ENCODE measurements around the gene EMP1. TPM values are rescaled to one million over a fixed set of nuclear protein-coding genes. Genes with fewer than 3 reads are reported as not detected.

Gene EMP1
- total RNA-seq, 1 experiment from 2014 or later, result 0.63 TPM

DNA sequence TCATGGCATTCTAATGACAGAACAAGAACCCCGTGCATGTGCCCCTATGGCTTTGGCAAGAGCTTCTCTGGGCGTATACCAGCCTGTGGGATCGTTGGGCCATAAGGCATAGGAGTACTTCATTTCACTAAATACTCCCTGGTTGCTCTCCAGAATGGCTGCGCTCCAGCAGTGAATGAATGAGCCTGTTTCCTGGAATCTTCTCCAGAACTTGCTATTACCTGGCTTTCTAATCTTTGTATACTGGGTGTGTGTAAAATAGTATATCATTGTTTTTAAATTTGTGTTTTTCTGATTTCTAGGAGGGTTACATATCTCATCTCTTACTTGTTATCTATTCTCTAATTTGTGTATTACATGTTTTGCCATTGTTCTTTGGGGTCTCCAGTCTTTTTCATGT is 28.6 kb upstream of the EMP1 start:
- H3K27ac Mint-ChIP-seq, result no peak overlapping the region
- H3K4me3 Mint-ChIP-seq, result no peak overlapping the region
- no peak overlapping the region for H2AK5ac ChIP-seq (ENCODE audit: insufficient read length, low read length)
- no peak overlapping the region for H2BK120ac ChIP-seq (ENCODE audit: low read depth, low read length, poor library complexity, severe bottlenecking)
- H3K23ac ChIP-seq (ENCODE audit: insufficient read length, low read depth, low read length), result no peak overlapping the region
- no peak overlapping the region for H2AFZ ChIP-seq (ENCODE audit: low read length)
- no peak overlapping the region for H3K14ac ChIP-seq (ENCODE audit: insufficient read depth, low read length)
- H3K56ac ChIP-seq (ENCODE audit: insufficient read length, low read depth, low read length), result no peak overlapping the region
- H2BK12ac ChIP-seq (ENCODE audit: insufficient read length, low read depth, low read length), result no peak overlapping the region
- no peaks in the 10 kb centered on the region for H3K36me3 Mint-ChIP-seq (ENCODE audit: insufficient read depth in 1 of 3, low read depth in 3 of 3)
- no peaks in the 10 kb centered on the region for H3K9me3 ChIP-seq (ENCODE audit: control insufficient read depth, low read depth, low read length)
- H4K20me1 ChIP-seq (ENCODE audit: control insufficient read depth, insufficient read depth, insufficient read length), result no peaks in the 10 kb centered on the region
- no peak overlapping the region for H3K4me2 ChIP-seq (ENCODE audit: insufficient read depth, insufficient read length, low read length)
- H3K27me3 ChIP-seq (ENCODE audit: insufficient read depth, low read length), result no peaks in the 10 kb centered on the region; the same call in none of the 2 replicates
- no peak overlapping the region for H3K18ac ChIP-seq (ENCODE audit: insufficient read length, low read depth, low read length)
- peaks cover 5% of the 10 kb centered on the region; the same call in 1 of the 2 replicates for H3K4me1 ChIP-seq (ENCODE audit: insufficient read depth, low read length)
- H3K23me2 ChIP-seq (ENCODE audit: insufficient read length, low read depth, low read length, poor library complexity, severe bottlenecking), result no peaks in the 10 kb centered on the region
- no peak overlapping the region for H2BK20ac ChIP-seq (ENCODE audit: low read depth, low read length, poor library complexity, severe bottlenecking)
- no peak for TF ChIP-seq CTCF (conservative IDR thresholded peaks at IDR 0.05)
- no peaks in the 10 kb centered on the region for H3K79me2 ChIP-seq (ENCODE audit: insufficient read depth, low read length)
- H3K9me3 Mint-ChIP-seq, result peaks cover 0 to 3% of the 10 kb centered on the region in 2 experiments; a peak in 1 of 5 replicates
- H2BK5ac ChIP-seq (ENCODE audit: insufficient read length, low read length), result no peak overlapping the region
- no peak overlapping the region for H4K5ac ChIP-seq (ENCODE audit: insufficient read length, low read depth, low read length)
- no peak overlapping the region for H3K9ac ChIP-seq (ENCODE audit: extremely low read depth, insufficient read length, low read length)
- no peak overlapping the region for H3T11ph ChIP-seq (ENCODE audit: low read length)
- no peak overlapping the region for H3K4ac ChIP-seq (ENCODE audit: low read depth, low read length)
- no peak overlapping the region for H4K91ac ChIP-seq (ENCODE audit: insufficient read length, low read depth, low read length)
- H3K27ac ChIP-seq (ENCODE audit: insufficient read length, low read depth, low read length), result no peak overlapping the region
- no peak overlapping the region for H4K8ac ChIP-seq (replicated peaks; ENCODE audit: insufficient read length, low read depth, low read length)
- peaks cover 22% of the 10 kb centered on the region in 2 experiments for H3K4me1 Mint-ChIP-seq
- no peaks in the 10 kb centered on the region for H3K27me3 Mint-ChIP-seq (ENCODE audit: low read depth)
- DNase-seq, result no peak
- no CpG with 5 or more reads among the region's 4 CpGs for WGBS (ENCODE audit: extremely low coverage, insufficient read length, low lambda C conversion rate)
- no peak overlapping the region for H2BK15ac ChIP-seq (ENCODE audit: low read depth, low read length)
- no peaks in the 10 kb centered on the region for H3K79me1 ChIP-seq (ENCODE audit: insufficient read depth, low read depth, low read length, poor library complexity, severe bottlenecking)

Measured in H9 (cell line).